ENCODE measurements around the gene UAP1. TPM values are rescaled to one million over a fixed set of nuclear protein-coding genes. Genes with fewer than 3 reads are reported as not detected.

Gene UAP1
- total and polyA plus RNA-seq, 3 donors from 2014 or later: 110 to 161 (median 128) TPM

DNA sequence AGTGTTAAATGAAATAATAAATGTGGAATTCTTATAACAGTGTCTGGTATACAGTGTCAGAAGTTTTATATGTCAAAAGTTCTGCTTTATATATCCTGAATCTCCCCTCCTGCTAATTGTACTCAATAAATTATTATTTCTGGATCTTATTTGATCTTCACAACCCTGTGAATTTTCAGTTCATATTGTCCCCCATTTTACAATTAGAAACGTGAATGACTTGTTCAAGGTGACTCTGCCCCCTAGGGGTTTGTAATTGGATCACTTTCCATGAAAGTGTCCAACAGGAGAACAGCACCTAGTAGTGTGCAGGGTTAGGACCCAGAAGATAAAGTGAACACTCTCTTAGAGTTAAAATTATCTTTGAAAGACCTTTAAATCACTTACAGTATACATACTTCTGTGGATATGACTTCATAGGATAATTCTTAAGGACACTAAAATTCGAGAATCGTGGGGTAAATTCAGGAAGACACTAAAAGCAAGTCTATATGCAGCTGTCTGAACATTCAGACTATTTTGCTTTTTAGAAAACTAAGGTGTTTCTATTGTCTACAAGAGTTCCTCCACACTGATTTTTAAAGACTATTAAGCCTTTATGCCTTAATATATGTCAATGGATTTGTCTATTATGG is 66.3 kb downstream of the UAP1 start:
- Histone ChIP-seq H3K36me3 (ENCODE audit: low read depth, missing control alignments) (no peaks in the 10 kb centered on the region), H3K4me1 (peaks cover 3% of the 10 kb centered on the region), H3K27ac (no peak overlapping the region), H3K4me3 (no peak overlapping the region), H3K27me3 (no peaks in the 10 kb centered on the region), H3K9me3 (no peaks in the 10 kb centered on the region)
- intact Hi-C loops (cut with DNase I; ENCODE audit: low total_unique reads): no loop called here
- 57 to 60% methylated on average over 3 of the region's 3 CpGs for WGBS, 2 donors
- DNase-seq: no peak
- peak in 2 of 3 experiments; percentile 12 to 33 for TF ChIP-seq CTCF (IDR thresholded peaks at IDR 0.05)
- TF ChIP-seq POLR2A (IDR thresholded peaks at IDR 0.05): no peak

GRCh38 chr1:162629077-162629627 is 67.6 kb downstream of the UAP1 start:
- H3K36me3 ChIP-seq (ENCODE audit: low read depth, missing control alignments): no peaks in the 10 kb centered on the region
- no peak for DNase-seq
- no peak overlapping the region for H3K27ac ChIP-seq
- H3K9me3 ChIP-seq: no peaks in the 10 kb centered on the region
- no peak overlapping the region for H3K4me3 ChIP-seq
- whole genome bisulfite sequencing, 2 donors: 91 to 92% methylated on average over 3 of the region's 3 CpGs
- intact Hi-C loops (cut with DNase I; ENCODE audit: low total_unique reads): no loop called here
- H3K27me3 ChIP-seq: no peaks in the 10 kb centered on the region
- TF ChIP-seq POLR2A (IDR thresholded peaks at IDR 0.05): no peak
- no peak for TF ChIP-seq CTCF (IDR thresholded peaks at IDR 0.05)
- H3K4me1 ChIP-seq: peaks cover 3% of the 10 kb centered on the region

- H3K9me3 ChIP-seq: no peaks in the 10 kb centered on the region
- H3K36me3 ChIP-seq (ENCODE audit: low read depth, missing control alignments): no peaks in the 10 kb centered on the region
- TF ChIP-seq POLR2A (IDR thresholded peaks at IDR 0.05) (no peak), CTCF (IDR thresholded peaks at IDR 0.05) (no peak)
- no peak overlapping the region for H3K4me3 ChIP-seq
- no peaks in the 10 kb centered on the region for H3K27me3 ChIP-seq
- DNase-seq: no peak
- peaks cover 3% of the 10 kb centered on the region for H3K4me1 ChIP-seq
- H3K27ac ChIP-seq: no peak overlapping the region
- intact Hi-C loops (cut with DNase I; ENCODE audit: low total_unique reads): no loop called here
- WGBS, 2 donors: 77 to 82% methylated on average over 2 of the region's 2 CpGs
Observed at GRCh38 chr1:162629651-162630050, 68.1 kb downstream of the UAP1 start.

GRCh38 chr1:162631546-162632191 is 70.1 kb downstream of the UAP1 start:
- Histone ChIP-seq H3K4me3 (peak overlapping the region; percentile 36 to 56), H3K27me3 (no peaks in the 10 kb centered on the region), H3K27ac (peak overlapping the region; percentile 82 to 89), H3K4me1 (no peaks in the 10 kb centered on the region), H3K9me3 (no peaks in the 10 kb centered on the region), H3K36me3 (ENCODE audit: low read depth, missing control alignments) (no peaks in the 10 kb centered on the region)
- WGBS, 2 donors: 34 to 40% methylated on average over 10 of the region's 10 CpGs
- no peak for TF ChIP-seq CTCF (IDR thresholded peaks at IDR 0.05)
- no peak for TF ChIP-seq POLR2A (IDR thresholded peaks at IDR 0.05)
- peak; percentile 47 for DNase-seq
- intact Hi-C loops (cut with DNase I; ENCODE audit: low total_unique reads): no loop called here
